ENCODE results near the gene ATP6V0E2. TPM values are rescaled to one million over a fixed set of nuclear protein-coding genes. Genes with fewer than 3 reads are reported as not detected.

Gene ATP6V0E2
- total RNA-seq, 1 experiment from 2014 or later: 25.5 TPM

GRCh38 chr7:149875396-149875795, 1.6 kb downstream of the ATP6V0E2 start:
- H3K4me3 ChIP-seq (replicated peaks in 1 of 2; ENCODE audit: low read depth in 1 of 2, low read length in 2 of 2): no peak overlapping the region
- no peak overlapping the region for H3K4me2 ChIP-seq (ENCODE audit: low read length)
- no peaks in the 10 kb centered on the region for H3K36me3 ChIP-seq (ENCODE audit: control insufficient read depth in 1 of 2, insufficient read depth in 2 of 2, low read length in 2 of 2)
- DNase-seq (ENCODE audit: low read depth, low spot score): no peak
- no peak for TF ChIP-seq SRF (IDR thresholded peaks at IDR 0.05; ENCODE audit: low read depth)
- no peak for TF ChIP-seq ZFX (IDR thresholded peaks at IDR 0.05)
- TF ChIP-seq TCF7L2 (IDR thresholded peaks at IDR 0.05; ENCODE audit: borderline replicate concordance, extremely low read depth, insufficient read depth, insufficient read length): no peak
- CTCF ChIA-PET: no interaction called here
- intact Hi-C loops (cut with micrococcal nuclease): no loop called here
- POLR2A ChIA-PET: no interaction called here
- RAD21 ChIA-PET (ENCODE audit: low non-redundant PET in 1 of 2, low total read pairs in 2 of 2, uncharacterized antibody in 2 of 2, unreplicated experiment in 2 of 2): no interaction called here
- no peak overlapping the region for H3K9ac ChIP-seq (ENCODE audit: low read length)
- no peaks in the 10 kb centered on the region for H3K79me2 ChIP-seq (ENCODE audit: insufficient read depth, low read length)
- H3K9me2 ChIP-seq (ENCODE audit: insufficient read depth): no peaks in the 10 kb centered on the region
- H3K4me1 ChIP-seq (ENCODE audit: control insufficient read depth in 1 of 2, insufficient read depth in 2 of 2, low read length in 2 of 2): peaks cover 9 to 25% of the 10 kb centered on the region in 2 experiments; a peak in 3 of 4 replicates
- no peaks in the 10 kb centered on the region for H4K20me1 ChIP-seq (ENCODE audit: insufficient read depth)
- no peak for ATAC-seq
- no TSS peak for BruUV-seq (replicated peaks)
- H3K27me3 ChIP-seq (ENCODE audit: insufficient read depth, low read length): no peaks in the 10 kb centered on the region
- no peak overlapping the region for H3K27ac ChIP-seq (ENCODE audit: low read depth, low read length)
- no peak overlapping the region for H2AFZ ChIP-seq (ENCODE audit: low read depth, low read length, poor library complexity, severe bottlenecking)
- H3K9me3 ChIP-seq (ENCODE audit: control insufficient read depth in 1 of 2, insufficient read depth in 1 of 2, low read depth in 1 of 2, low read length in 2 of 2): no peaks in the 10 kb centered on the region

GRCh38 chr7:149877890-149878522, 4.2 kb downstream of the ATP6V0E2 start:
- Histone ChIP-seq H3K27ac (ENCODE audit: low read depth, low read length) (no peak overlapping the region), H3K9ac (ENCODE audit: low read length) (no peak overlapping the region), H3K4me1 (ENCODE audit: control insufficient read depth in 1 of 2, insufficient read depth in 2 of 2, low read length in 2 of 2) (peaks cover 7 to 17% of the 10 kb centered on the region in 2 experiments; a peak in 3 of 4 replicates), H3K79me2 (ENCODE audit: insufficient read depth, low read length) (no peaks in the 10 kb centered on the region), H3K36me3 (ENCODE audit: control insufficient read depth in 1 of 2, insufficient read depth in 2 of 2, low read length in 2 of 2) (no peaks in the 10 kb centered on the region), H3K9me2 (ENCODE audit: insufficient read depth) (no peaks in the 10 kb centered on the region), H3K9me3 (ENCODE audit: control insufficient read depth in 1 of 2, insufficient read depth in 1 of 2, low read depth in 1 of 2, low read length in 2 of 2) (no peaks in the 10 kb centered on the region), H2AFZ (ENCODE audit: low read depth, low read length, poor library complexity, severe bottlenecking) (no peak overlapping the region), H3K4me2 (ENCODE audit: low read length) (no peak overlapping the region), H4K20me1 (ENCODE audit: insufficient read depth) (no peaks in the 10 kb centered on the region), H3K27me3 (ENCODE audit: insufficient read depth, low read length) (no peaks in the 10 kb centered on the region), H3K4me3 (replicated peaks in 1 of 2; ENCODE audit: low read depth in 1 of 2, low read length in 2 of 2) (no peak overlapping the region)
- DNase-seq (ENCODE audit: low read depth, low spot score) (no peak), ATAC-seq (no peak)
- BruUV-seq (replicated peaks): no TSS peak
- ChIA-PET CTCF (no interaction called here), POLR2A (no interaction called here), RAD21 (ENCODE audit: low non-redundant PET in 1 of 2, low total read pairs in 2 of 2, uncharacterized antibody in 2 of 2, unreplicated experiment in 2 of 2) (no interaction called here)
- intact Hi-C loops (cut with micrococcal nuclease): no loop called here
- TF ChIP-seq ZFX (IDR thresholded peaks at IDR 0.05) (no peak), REST (IDR thresholded peaks at IDR 0.05; ENCODE audit: low read depth) (no peak), FOSL1 (IDR thresholded peaks at IDR 0.05; ENCODE audit: low read depth) (no peak), EGR1 (IDR thresholded peaks at IDR 0.05; ENCODE audit: low read depth) (no peak), CBX3 (IDR thresholded peaks at IDR 0.05; ENCODE audit: low read depth) (no peak), EZH2phosphoT487 (IDR thresholded peaks at IDR 0.05; ENCODE audit: borderline replicate concordance) (no peak), EZH2 (IDR thresholded peaks at IDR 0.05) (no peak), SP1 (IDR thresholded peaks at IDR 0.05; ENCODE audit: low read depth) (no peak), SRF (IDR thresholded peaks at IDR 0.05; ENCODE audit: low read depth) (no peak), POLR2A (IDR thresholded peaks at IDR 0.05; ENCODE audit: borderline replicate concordance, extremely low read depth, insufficient read depth, insufficient read length) (no peak), ZNF274 (IDR thresholded peaks at IDR 0.05; ENCODE audit: low read depth, low read length) (no peak), YY1 (IDR thresholded peaks at IDR 0.05; ENCODE audit: extremely low read depth, insufficient replicate concordance, low read depth, low read length) (no peak), CEBPB (IDR thresholded peaks at IDR 0.05; ENCODE audit: low read depth) (no peak)
- TF ChIP-seq, protein P1, sequence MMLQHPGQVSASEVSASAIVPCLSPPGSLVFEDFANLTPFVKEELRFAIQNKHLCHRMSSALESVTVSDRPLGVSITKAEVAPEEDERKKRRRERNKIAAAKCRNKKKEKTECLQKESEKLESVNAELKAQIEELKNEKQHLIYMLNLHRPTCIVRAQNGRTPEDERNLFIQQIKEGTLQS (IDR thresholded peaks at IDR 0.05): no peak
- TF ChIP-seq, protein P2, sequence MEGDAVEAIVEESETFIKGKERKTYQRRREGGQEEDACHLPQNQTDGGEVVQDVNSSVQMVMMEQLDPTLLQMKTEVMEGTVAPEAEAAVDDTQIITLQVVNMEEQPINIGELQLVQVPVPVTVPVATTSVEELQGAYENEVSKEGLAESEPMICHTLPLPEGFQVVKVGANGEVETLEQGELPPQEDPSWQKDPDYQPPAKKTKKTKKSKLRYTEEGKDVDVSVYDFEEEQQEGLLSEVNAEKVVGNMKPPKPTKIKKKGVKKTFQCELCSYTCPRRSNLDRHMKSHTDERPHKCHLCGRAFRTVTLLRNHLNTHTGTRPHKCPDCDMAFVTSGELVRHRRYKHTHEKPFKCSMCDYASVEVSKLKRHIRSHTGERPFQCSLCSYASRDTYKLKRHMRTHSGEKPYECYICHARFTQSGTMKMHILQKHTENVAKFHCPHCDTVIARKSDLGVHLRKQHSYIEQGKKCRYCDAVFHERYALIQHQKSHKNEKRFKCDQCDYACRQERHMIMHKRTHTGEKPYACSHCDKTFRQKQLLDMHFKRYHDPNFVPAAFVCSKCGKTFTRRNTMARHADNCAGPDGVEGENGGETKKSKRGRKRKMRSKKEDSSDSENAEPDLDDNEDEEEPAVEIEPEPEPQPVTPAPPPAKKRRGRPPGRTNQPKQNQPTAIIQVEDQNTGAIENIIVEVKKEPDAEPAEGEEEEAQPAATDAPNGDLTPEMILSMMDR (IDR thresholded peaks at IDR 0.05 in 2 of 3, conservative IDR thresholded peaks at IDR 0.05 in 1 of 3; ENCODE audit: borderline replicate concordance in 1 of 3, insufficient read depth in 1 of 3, low read depth in 2 of 3, low read length in 2 of 3): no peak
